GM12878 (cell line): Measurements from ENCODE around the gene RB1.

Source experiments
- CHD1 ChIP-seq: IDR thresholded peaks from 2 replicates; pipeline ENCODE4 v1.6.1; 2012; ENCODE audit warnings: low read depth, low read length, improper control_type of control experiment
- CTCF ChIP-seq, 3 experiments: IDR thresholded peaks in 2 of 3; conservative IDR thresholded peaks in 1 of 3; 2 replicates each; pipeline ENCODE4 v1.5.1; 2011; ENCODE audit warnings: low read depth in 3 of 3, low read length in 3 of 3, mild to moderate bottlenecking in 3 of 3, control low read depth in 2 of 3, moderate library complexity in 2 of 3, inconsistent platforms in 1 of 3, mixed read lengths in 1 of 3; ENCODE audit not compliant: control insufficient read depth in 2 of 3, insufficient read depth in 1 of 3; ENCODE audit errors: extremely low read depth in 1 of 3
- MAX ChIP-seq: IDR thresholded peaks from 2 replicates; pipeline ENCODE4 v1.6.1; 2012; ENCODE audit warnings: low read depth, low read length, improper control_type of control experiment
- POLR2A ChIP-seq: IDR thresholded peaks from 2 replicates; pipeline ENCODE4 v1.6.1; 2011; ENCODE audit warnings: low read depth, mild to moderate bottlenecking, low read length
- POLR2AphosphoS5 ChIP-seq: IDR thresholded peaks from 2 replicates; pipeline ENCODE4 v1.6.1; 2011; ENCODE audit warnings: mild to moderate bottlenecking, low read length, inconsistent platforms
- RAD21 ChIP-seq: IDR thresholded peaks from 2 replicates; pipeline ENCODE4 v1.6.1; 2011; ENCODE audit warnings: mild to moderate bottlenecking, low read depth, low read length, moderate library complexity; ENCODE audit not compliant: insufficient read depth
- RCOR1 ChIP-seq: conservative IDR thresholded peaks from 2 replicates; pipeline ENCODE4 v1.6.1; 2012; ENCODE audit warnings: low read depth, low read length, improper control_type of control experiment
- RFX5 ChIP-seq: IDR thresholded peaks from 2 replicates; pipeline ENCODE4 v1.6.1; 2011; ENCODE audit warnings: low read depth, low read length, improper control_type of control experiment
- TAF1 ChIP-seq: IDR thresholded peaks from 2 replicates; pipeline ENCODE4 v1.6.1; 2011; ENCODE audit warnings: mild to moderate bottlenecking, low read depth, low read length, borderline replicate concordance

GRCh38 chr13:48426052-48426451, 122.5 kb downstream of the RB1 start:
- no peak for TF ChIP-seq POLR2AphosphoS5
- no peak for TF ChIP-seq POLR2A
- TF ChIP-seq CTCF (IDR thresholded peaks at IDR 0.05 in 2 of 3, conservative IDR thresholded peaks at IDR 0.05 in 1 of 3; ENCODE audit: control insufficient read depth in 2 of 3, extremely low read depth in 1 of 3, insufficient read depth in 1 of 3, low read depth in 3 of 3, low read length in 3 of 3): no peak
- no peak for TF ChIP-seq CHD1
- TF ChIP-seq MAX: no peak
- no peak for TF ChIP-seq TAF1
- TF ChIP-seq RFX5: no peak
- no peak for TF ChIP-seq RAD21
- TF ChIP-seq RCOR1: no peak
